HFFc6 (cell line): ENCODE data around the gene SIT1. TPM values are rescaled to one million over a fixed set of nuclear protein-coding genes. Genes with fewer than 3 reads are reported as not detected.
A peak's percentile ranks its signal among the peaks of the same experiment; 100 is the strongest.

Experiments
- DNase-seq: peaks from one replicate; pipeline ENCODE4 v3.0.0-alpha.2; 2018
- H3K27ac Mint-ChIP-seq: 2 replicates; pipeline ENCODE4 v1.8.0; 2020; ENCODE audit warnings: mild to moderate bottlenecking, mixed read lengths
- H3K27me3 Mint-ChIP-seq: 2 replicates; pipeline ENCODE4 v1.8.0; 2021; ENCODE audit warnings: mild to moderate bottlenecking, moderate library complexity, mixed read lengths; ENCODE audit not compliant: insufficient read depth
- H3K36me3 Mint-ChIP-seq: 2 replicates; pipeline ENCODE4 v1.8.0; 2021; ENCODE audit warnings: low read depth, mixed read lengths
- H3K4me1 Mint-ChIP-seq: 2 replicates; pipeline ENCODE4 v1.8.0; 2020; ENCODE audit warnings: low read depth, mixed read lengths
- H3K4me3 Mint-ChIP-seq: 2 replicates; pipeline ENCODE4 v1.8.0; 2020; ENCODE audit warnings: mild to moderate bottlenecking, moderate library complexity, mixed read lengths
- H3K9me3 Mint-ChIP-seq: 2 replicates; pipeline ENCODE4 v1.8.0; 2020; ENCODE audit warnings: mild to moderate bottlenecking, mixed read lengths
- total RNA-seq, 6 experiments: library from RNA; stranded (reverse); fragmentation: NEBNext Ultra II Directional; extraction: Animal tissue kit (Norgen Biotek cat#: 25700); gene quantifications; 2 replicates in 1 of 6; 3 replicates in 5 of 6; pipeline ENCODE4 v1.2.3, GENCODE V29; 2021
- TF ChIP-seq, protein P1 (sequence below): fragments of 200-600 bp; sonication (generic); IDR thresholded peaks from 2 replicates; pipeline ENCODE4 v1.5.0; 2021; ENCODE audit warnings: antibody characterized with exemption, mild to moderate bottlenecking

SIT1 gene
- total RNA-seq, 6 experiments from 2014 or later, result not detected

DNA sequence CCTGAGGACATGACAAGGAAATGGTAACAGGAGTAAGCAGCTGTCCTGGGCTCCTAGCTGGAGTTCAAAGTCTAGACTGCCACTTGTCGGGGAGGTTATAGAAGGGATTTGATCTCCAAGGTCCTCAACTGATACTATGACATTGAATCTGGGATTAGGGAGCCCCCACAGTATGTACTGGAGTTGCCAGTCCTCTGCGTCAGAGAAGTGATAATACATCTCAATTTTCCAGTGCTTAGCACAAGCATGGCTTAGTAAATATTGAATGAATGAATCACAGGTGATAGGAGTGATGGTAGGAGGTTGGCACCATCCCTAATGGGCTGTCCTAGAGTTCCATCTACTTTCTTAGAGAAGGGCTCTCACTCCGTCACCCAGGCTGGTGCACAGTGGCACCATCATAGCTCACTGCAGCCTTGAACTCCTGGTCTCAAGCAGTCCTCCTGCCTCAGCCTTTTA lies 45.2 kb upstream of the SIT1 start:
- no peak for DNase-seq
- Mint-ChIP-seq H3K9me3 (no peaks in the 10 kb centered on the region), H3K27me3 (peaks cover 9% of the 10 kb centered on the region), H3K36me3 (peaks cover 16% of the 10 kb centered on the region), H3K4me3 (no peak overlapping the region), H3K27ac (peak overlapping the region; percentile 78), H3K4me1 (peaks cover 43% of the 10 kb centered on the region)
- TF ChIP-seq, protein P1, sequence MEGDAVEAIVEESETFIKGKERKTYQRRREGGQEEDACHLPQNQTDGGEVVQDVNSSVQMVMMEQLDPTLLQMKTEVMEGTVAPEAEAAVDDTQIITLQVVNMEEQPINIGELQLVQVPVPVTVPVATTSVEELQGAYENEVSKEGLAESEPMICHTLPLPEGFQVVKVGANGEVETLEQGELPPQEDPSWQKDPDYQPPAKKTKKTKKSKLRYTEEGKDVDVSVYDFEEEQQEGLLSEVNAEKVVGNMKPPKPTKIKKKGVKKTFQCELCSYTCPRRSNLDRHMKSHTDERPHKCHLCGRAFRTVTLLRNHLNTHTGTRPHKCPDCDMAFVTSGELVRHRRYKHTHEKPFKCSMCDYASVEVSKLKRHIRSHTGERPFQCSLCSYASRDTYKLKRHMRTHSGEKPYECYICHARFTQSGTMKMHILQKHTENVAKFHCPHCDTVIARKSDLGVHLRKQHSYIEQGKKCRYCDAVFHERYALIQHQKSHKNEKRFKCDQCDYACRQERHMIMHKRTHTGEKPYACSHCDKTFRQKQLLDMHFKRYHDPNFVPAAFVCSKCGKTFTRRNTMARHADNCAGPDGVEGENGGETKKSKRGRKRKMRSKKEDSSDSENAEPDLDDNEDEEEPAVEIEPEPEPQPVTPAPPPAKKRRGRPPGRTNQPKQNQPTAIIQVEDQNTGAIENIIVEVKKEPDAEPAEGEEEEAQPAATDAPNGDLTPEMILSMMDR, result no peak

DNA sequence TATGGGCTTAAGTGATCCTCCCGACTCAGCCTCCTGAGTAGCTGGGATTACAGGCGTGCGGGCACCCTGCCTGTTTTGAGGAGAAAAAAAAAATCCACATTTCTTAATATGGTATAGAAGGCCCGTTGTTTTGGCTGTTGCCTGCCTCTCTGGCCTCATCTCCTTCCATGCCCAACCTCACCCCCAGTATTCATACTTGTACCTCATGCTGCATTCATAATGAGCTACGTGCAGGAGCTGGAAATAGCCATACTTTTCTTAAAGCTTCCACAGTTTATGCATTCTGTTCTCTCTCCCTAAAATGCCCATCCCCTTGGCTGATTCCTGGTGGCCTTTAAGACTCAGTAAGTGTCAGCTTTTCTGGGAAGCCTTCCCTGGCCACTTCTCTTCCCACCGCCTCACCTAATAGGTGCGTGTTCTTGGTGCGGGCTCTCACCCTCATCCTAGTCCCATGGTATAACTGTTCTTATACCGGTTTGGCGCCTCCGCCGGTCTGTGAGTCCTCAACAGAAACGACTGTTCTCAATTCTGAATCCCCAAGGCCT lies 41.1 kb upstream of the SIT1 start:
- Mint-ChIP-seq H3K4me3 (peak overlapping the region; percentile 100), H3K27me3 (peaks cover 24% of the 10 kb centered on the region), H3K9me3 (no peaks in the 10 kb centered on the region), H3K4me1 (peaks cover 50% of the 10 kb centered on the region), H3K36me3 (peaks cover 32% of the 10 kb centered on the region), H3K27ac (peak overlapping the region; percentile 97)
- no peak for DNase-seq
- TF ChIP-seq, protein P1, result no peak

DNA sequence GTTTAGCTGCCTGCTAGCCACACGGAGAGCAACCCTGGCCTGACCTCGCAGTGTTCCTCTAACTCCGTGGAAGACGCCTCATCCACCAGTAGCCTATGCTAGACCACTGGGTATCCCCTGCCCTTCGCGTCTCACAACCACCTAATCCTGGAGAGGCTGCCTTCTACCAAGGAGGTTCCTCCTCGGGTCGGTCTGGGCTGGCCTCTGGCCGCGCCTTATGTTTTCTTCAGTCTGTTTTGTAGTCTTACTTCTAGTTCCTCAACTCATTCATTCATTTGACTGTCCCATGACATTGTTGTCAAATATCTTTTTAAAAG lies 40.6 kb upstream of the SIT1 start:
- Mint-ChIP-seq H3K36me3 (peaks cover 32% of the 10 kb centered on the region), H3K4me3 (peak overlapping the region; percentile 100), H3K4me1 (peaks cover 50% of the 10 kb centered on the region), H3K27ac (peak overlapping the region; percentile 97), H3K9me3 (no peaks in the 10 kb centered on the region), H3K27me3 (peaks cover 23% of the 10 kb centered on the region)
- TF ChIP-seq, protein P1, result no peak
- no peak for DNase-seq

DNA sequence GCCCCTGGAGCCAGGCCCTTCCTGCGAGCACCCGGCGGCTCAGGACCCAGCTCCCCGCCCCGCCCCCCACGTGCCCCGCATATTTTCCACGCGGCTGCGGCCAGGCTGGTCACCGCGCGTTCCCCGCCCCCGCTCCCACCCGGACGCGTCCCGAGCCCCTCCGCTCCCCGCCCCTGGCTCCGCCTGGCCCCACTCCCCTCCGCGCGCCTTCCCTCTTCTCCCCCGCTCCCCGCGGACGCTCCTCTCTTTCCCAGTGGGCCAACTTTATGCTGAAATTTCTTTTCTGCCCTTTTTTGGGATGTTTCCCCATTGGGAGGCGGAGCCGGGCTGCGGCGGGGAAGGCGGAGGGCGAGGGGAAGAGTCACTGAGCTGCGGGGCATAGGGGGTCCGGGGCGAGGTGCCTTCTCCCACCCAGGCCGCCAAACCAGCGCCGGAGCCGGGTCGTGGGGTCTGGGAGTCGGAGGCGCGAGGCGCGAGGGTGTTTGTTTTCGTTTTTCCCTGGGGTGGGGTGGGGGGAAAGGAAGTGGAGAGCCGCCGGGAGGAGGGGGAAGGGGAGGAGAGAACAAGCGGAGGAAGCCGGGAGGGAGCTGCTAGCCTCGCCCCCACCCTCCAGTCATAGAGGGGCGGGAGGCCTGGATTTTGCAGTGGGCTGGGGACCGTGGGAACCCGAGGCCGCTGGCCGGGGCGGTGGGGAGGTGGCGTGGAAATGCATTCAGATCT lies 40.0 kb upstream of the SIT1 start:
- TF ChIP-seq, protein P1, result no peak
- Mint-ChIP-seq H3K36me3 (peaks cover 32% of the 10 kb centered on the region), H3K9me3 (no peaks in the 10 kb centered on the region), H3K27me3 (peaks cover 25% of the 10 kb centered on the region), H3K4me1 (peaks cover 49% of the 10 kb centered on the region), H3K4me3 (peak overlapping the region; percentile 100), H3K27ac (peak overlapping the region; percentile 97)
- peak; percentile 74 for DNase-seq

DNA sequence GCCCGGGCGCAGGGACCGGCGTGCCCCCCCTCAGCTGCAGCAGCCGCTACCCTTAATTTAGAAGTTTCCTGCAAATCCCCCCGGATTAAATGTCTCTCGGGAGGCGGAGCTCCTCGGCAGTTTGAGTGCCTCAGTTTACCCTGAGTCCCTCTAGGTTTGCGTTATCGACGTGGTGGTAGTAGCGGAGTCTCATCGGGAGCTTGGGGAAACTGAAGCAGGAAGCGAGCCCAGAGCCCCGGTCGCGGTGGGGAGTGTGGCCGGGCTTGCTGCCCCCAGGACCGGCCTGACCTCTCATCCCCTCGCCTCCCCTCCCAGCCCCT lies 39.5 kb upstream of the SIT1 start:
- Mint-ChIP-seq H3K4me1 (peaks cover 51% of the 10 kb centered on the region), H3K9me3 (no peaks in the 10 kb centered on the region), H3K4me3 (peak overlapping the region; percentile 100), H3K27ac (peak overlapping the region; percentile 97), H3K27me3 (peaks cover 26% of the 10 kb centered on the region), H3K36me3 (peaks cover 34% of the 10 kb centered on the region)
- no peak for DNase-seq
- TF ChIP-seq, protein P1, result no peak
